ENCODE results near the gene THYN1. TPM values are rescaled to one million over a fixed set of nuclear protein-coding genes. Genes with fewer than 3 reads are reported as not detected.

The THYN1 gene
- total and polyA plus RNA-seq, 7 experiments from 2014 or later, result 34.4 to 166 (median 62.7) TPM

- ATAC-seq, result no peak
- DNase-seq, result no peak
- Mint-ChIP-seq H3K27me3 (no peaks in the 10 kb centered on the region), H3K4me3 (peak overlapping the region in 1 of 10 donors; percentile 13), H3K36me3 (peaks cover 0 to 24% (median 8%) of the 10 kb centered on the region in 5 donors), H3K27ac (peak overlapping the region in 5 of 9 donors; percentile 12 to 66 (median 25)), H3K9me3 (no peaks in the 10 kb centered on the region), H3K4me1 (peaks cover 41 to 59% (median 54%) of the 10 kb centered on the region in 7 donors)
- no peak overlapping the region for H3K4me3 ChIP-seq (ENCODE audit: low read length)
- CTCF ChIA-PET, result no interaction called here
- H3K9me3 ChIP-seq (ENCODE audit: control insufficient read depth in 2 of 3, low read length in 3 of 3), result no peaks in the 10 kb centered on the region
- POLR2A ChIA-PET, result no interaction called here
- intact Hi-C loops (cut with micrococcal nuclease), result no loop called here
- no peaks in the 10 kb centered on the region for H3K27me3 ChIP-seq (ENCODE audit: control insufficient read depth in 2 of 2, insufficient read depth in 2 of 2, low read length in 2 of 2)
- peaks cover 34 to 46% of the 10 kb centered on the region in 2 donors for H3K4me1 ChIP-seq (ENCODE audit: control insufficient read depth in 2 of 2, insufficient read depth in 2 of 2, low read length in 2 of 2)
- no peak overlapping the region for H3K27ac ChIP-seq (ENCODE audit: low read depth, low read length)
- peaks cover 0 to 22% (median 10%) of the 10 kb centered on the region in 3 experiments for H3K36me3 ChIP-seq (ENCODE audit: control insufficient read depth in 2 of 3, insufficient read depth in 3 of 3, low read length in 3 of 3)
Observed at GRCh38 chr11:134231958-134232659, 21.0 kb downstream of the THYN1 start.

- Histone ChIP-seq H3K36me3 (ENCODE audit: control insufficient read depth in 2 of 3, insufficient read depth in 3 of 3, low read length in 3 of 3) (peaks cover 0 to 9% (median 4%) of the 10 kb centered on the region in 3 experiments), H3K4me1 (ENCODE audit: control insufficient read depth in 2 of 2, insufficient read depth in 2 of 2, low read length in 2 of 2) (peaks cover 50 to 63% of the 10 kb centered on the region in 2 donors), H3K27ac (ENCODE audit: low read depth, low read length) (peak overlapping the region; percentile 9), H3K9me3 (ENCODE audit: control insufficient read depth in 2 of 3, low read length in 3 of 3) (no peaks in the 10 kb centered on the region), H3K27me3 (ENCODE audit: control insufficient read depth in 2 of 2, insufficient read depth in 2 of 2, low read length in 2 of 2) (no peaks in the 10 kb centered on the region), H3K4me3 (ENCODE audit: low read length) (no peak overlapping the region)
- DNase-seq, result no peak
- ATAC-seq, result no peak
- ChIA-PET CTCF (interaction anchor here (1.1 kb wide), 1 partner anchor 23 kb away, joined by 5 read pairs; no protein-coding TSS in a partner anchor), POLR2A (interaction anchor here (1.1 kb wide), 1 partner anchor 19 kb away, joined by 4 read pairs; no protein-coding TSS in a partner anchor)
- H3K4me3 Mint-ChIP-seq, result peak overlapping the region in 4 of 10 donors; percentile 16 to 70 (median 58)
- H3K4me1 Mint-ChIP-seq, result peaks cover 51 to 77% (median 70%) of the 10 kb centered on the region in 7 donors
- intact Hi-C loops (cut with micrococcal nuclease), result no loop called here
- no peaks in the 10 kb centered on the region for H3K9me3 Mint-ChIP-seq
- peaks cover 0 to 24% (median 3%) of the 10 kb centered on the region in 5 donors for H3K36me3 Mint-ChIP-seq
- H3K27ac Mint-ChIP-seq, result peak overlapping the region; percentile 23 to 90 (median 51)
- no peaks in the 10 kb centered on the region for H3K27me3 Mint-ChIP-seq
Observed at GRCh38 chr11:134230339-134230738, 22.8 kb downstream of the THYN1 start.

- no peak for ATAC-seq
- Mint-ChIP-seq H3K27ac (peak overlapping the region in 8 of 9 donors; percentile 34 to 90 (median 75)), H3K27me3 (no peaks in the 10 kb centered on the region), H3K4me1 (peaks cover 51 to 77% (median 70%) of the 10 kb centered on the region in 7 donors), H3K9me3 (no peaks in the 10 kb centered on the region), H3K36me3 (peaks cover 0 to 22% (median 0%) of the 10 kb centered on the region in 5 donors), H3K4me3 (peak overlapping the region in 8 of 10 donors; percentile 23 to 82 (median 54))
- ChIA-PET CTCF (interaction anchor here (0.6 kb wide), 1 partner anchor 210 kb away, joined by 3 read pairs; no protein-coding TSS in a partner anchor), POLR2A (interaction anchor here (7.4 kb wide), 1 partner anchor 22 kb away, joined by 111 read pairs; the partner anchor contains the start of genes ACAD8 and THYN1)
- intact Hi-C loops (cut with micrococcal nuclease), result loop anchor here (5.0 to 10.0 kb wide), 3 partner anchors 164 to 302 kb away; partner anchors contain the start of gene JAM3 (in 1 of the 2)
- no peak for DNase-seq
- no peaks in the 10 kb centered on the region for H3K9me3 ChIP-seq (ENCODE audit: control insufficient read depth in 2 of 3, low read length in 3 of 3)
- peaks cover 0 to 4% (median 0%) of the 10 kb centered on the region in 3 experiments for H3K36me3 ChIP-seq (ENCODE audit: control insufficient read depth in 2 of 3, insufficient read depth in 3 of 3, low read length in 3 of 3)
- H3K27me3 ChIP-seq (ENCODE audit: control insufficient read depth in 2 of 2, insufficient read depth in 2 of 2, low read length in 2 of 2), result no peaks in the 10 kb centered on the region
- H3K4me3 ChIP-seq (ENCODE audit: low read length), result no peak overlapping the region
- peaks cover 50 to 63% of the 10 kb centered on the region in 2 donors for H3K4me1 ChIP-seq (ENCODE audit: control insufficient read depth in 2 of 2, insufficient read depth in 2 of 2, low read length in 2 of 2)
- no peak overlapping the region for H3K27ac ChIP-seq (ENCODE audit: low read depth, low read length)
Observed at GRCh38 chr11:134229126-134229790, 23.9 kb downstream of the THYN1 start.

GRCh38 chr11:134228625-134229024 is 24.5 kb downstream of the THYN1 start:
- no peak for ATAC-seq
- Histone ChIP-seq H3K36me3 (ENCODE audit: control insufficient read depth in 2 of 3, insufficient read depth in 3 of 3, low read length in 3 of 3) (peaks cover 0 to 4% (median 0%) of the 10 kb centered on the region in 3 experiments), H3K27me3 (ENCODE audit: control insufficient read depth in 2 of 2, insufficient read depth in 2 of 2, low read length in 2 of 2) (no peaks in the 10 kb centered on the region), H3K4me1 (ENCODE audit: control insufficient read depth in 2 of 2, insufficient read depth in 2 of 2, low read length in 2 of 2) (peaks cover 50 to 63% of the 10 kb centered on the region in 2 donors), H3K4me3 (ENCODE audit: low read length) (no peak overlapping the region), H3K9me3 (ENCODE audit: control insufficient read depth in 2 of 3, low read length in 3 of 3) (no peaks in the 10 kb centered on the region), H3K27ac (ENCODE audit: low read depth, low read length) (no peak overlapping the region)
- peak overlapping the region in 8 of 10 donors; percentile 38 to 89 (median 60) for H3K4me3 Mint-ChIP-seq
- H3K27me3 Mint-ChIP-seq, result peaks cover 0 to 4% (median 0%) of the 10 kb centered on the region in 5 donors
- POLR2A ChIA-PET, result interaction anchor here (7.4 kb wide), 1 partner anchor 23 kb away, joined by 111 read pairs; the partner anchor contains the start of genes ACAD8 and THYN1
- H3K27ac Mint-ChIP-seq, result peak overlapping the region in 3 of 9 donors; percentile 2 to 58 (median 19)
- peaks cover 0 to 5% (median 0%) of the 10 kb centered on the region in 11 donors for H3K9me3 Mint-ChIP-seq
- CTCF ChIA-PET, result no interaction called here
- peak in 1 of 9 donors; percentile 12 for DNase-seq
- H3K36me3 Mint-ChIP-seq, result peaks cover 0 to 22% (median 0%) of the 10 kb centered on the region in 5 donors
- intact Hi-C loops (cut with micrococcal nuclease), result loop anchor here (5.0 to 10.0 kb wide), 3 partner anchors 164 to 301 kb away; partner anchors contain the start of gene JAM3 (in 1 of the 2)
- H3K4me1 Mint-ChIP-seq, result peaks cover 51 to 81% (median 70%) of the 10 kb centered on the region in 7 donors

- H3K36me3 Mint-ChIP-seq, result peaks cover 0 to 27% (median 0%) of the 10 kb centered on the region in 5 donors
- ATAC-seq (no peak), DNase-seq (no peak)
- peaks cover 61 to 63% of the 10 kb centered on the region in 2 donors for H3K4me1 ChIP-seq (ENCODE audit: control insufficient read depth in 2 of 2, insufficient read depth in 2 of 2, low read length in 2 of 2)
- no peaks in the 10 kb centered on the region for H3K27me3 ChIP-seq (ENCODE audit: control insufficient read depth in 2 of 2, insufficient read depth in 2 of 2, low read length in 2 of 2)
- peaks cover 0 to 4% (median 0%) of the 10 kb centered on the region in 3 experiments for H3K36me3 ChIP-seq (ENCODE audit: control insufficient read depth in 2 of 3, insufficient read depth in 3 of 3, low read length in 3 of 3)
- intact Hi-C loops (cut with micrococcal nuclease), result loop anchor here (5.0 to 10.0 kb wide), 3 partner anchors 162 to 300 kb away; partner anchors contain the start of gene JAM3 (in 1 of the 2)
- H3K27me3 Mint-ChIP-seq, result peaks cover 0 to 4% (median 0%) of the 10 kb centered on the region in 5 donors
- no peaks in the 10 kb centered on the region for H3K9me3 ChIP-seq (ENCODE audit: control insufficient read depth in 2 of 3, low read length in 3 of 3)
- H3K27ac ChIP-seq (ENCODE audit: low read depth, low read length), result no peak overlapping the region
- H3K4me1 Mint-ChIP-seq, result peaks cover 59 to 86% (median 74%) of the 10 kb centered on the region in 7 donors
- H3K27ac Mint-ChIP-seq, result peak overlapping the region in 3 of 9 donors; percentile 33 to 91 (median 66)
- peaks cover 0 to 5% (median 0%) of the 10 kb centered on the region in 11 donors for H3K9me3 Mint-ChIP-seq
- peak overlapping the region; percentile 94 for H3K4me3 ChIP-seq (ENCODE audit: low read length)
- POLR2A ChIA-PET, result interaction anchor here (1.0 to 7.4 kb wide), 3 partner anchors 16 to 35 kb away, joined by 3 to 111 read pairs (median 6); partner anchors contain the start of genes ACAD8 and THYN1
- H3K4me3 Mint-ChIP-seq, result peak overlapping the region; percentile 79 to 98 (median 94)
- CTCF ChIA-PET, result no interaction called here
Observed at GRCh38 chr11:134226806-134227325, 26.3 kb downstream of the THYN1 start.

Measured in naive thymus-derived CD4-positive, alpha-beta T cell (primary cell).